Astrocyte of the spinal cord (primary cell): ENCODE measurements around the gene MIEF2.

ENCODE experiments used
- DNase-seq: peaks from one replicate; pipeline ENCODE4 v3.0.0; 2011; ENCODE audit warnings: low read depth, low spot score
- H3K4me3 ChIP-seq: 2 replicates; pipeline ENCODE4 v1.5.1; 2011; ENCODE audit warnings: low read depth, mild to moderate bottlenecking, low read length, moderate library complexity
- in situ Hi-C: cut with HindIII; loops from 2 replicates; pipeline ENCODE4 v1.10.0; 2017; ENCODE audit warnings: low sequenced_read_pairs
- TF ChIP-seq, protein P1 (sequence below): IDR thresholded peaks from 2 replicates; pipeline ENCODE4 v1.5.1; 2012; ENCODE audit warnings: low read depth, mild to moderate bottlenecking, low read length, inconsistent platforms

MIEF2 gene

DNA sequence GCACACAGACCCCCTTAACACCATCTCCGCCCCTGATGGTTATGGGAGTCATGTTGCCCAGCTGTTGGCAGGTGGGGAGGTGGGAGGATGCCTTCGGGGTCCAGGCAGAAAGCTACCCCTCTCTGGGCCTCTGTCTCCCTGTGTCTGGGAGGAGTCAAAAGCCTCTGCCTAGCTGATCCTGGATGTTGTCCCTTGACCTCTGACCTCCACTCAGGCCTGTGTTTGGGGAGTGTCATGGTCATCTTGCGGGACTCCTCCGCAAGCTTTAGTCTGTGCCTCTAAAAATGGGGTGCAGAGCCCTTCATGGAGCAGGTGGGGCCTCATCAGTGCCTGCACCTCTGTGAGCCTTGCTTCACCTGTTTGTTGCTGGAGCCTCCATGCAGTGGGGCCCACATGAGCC is 31.2 kb upstream of the MIEF2 start:
- TF ChIP-seq, protein P1, sequence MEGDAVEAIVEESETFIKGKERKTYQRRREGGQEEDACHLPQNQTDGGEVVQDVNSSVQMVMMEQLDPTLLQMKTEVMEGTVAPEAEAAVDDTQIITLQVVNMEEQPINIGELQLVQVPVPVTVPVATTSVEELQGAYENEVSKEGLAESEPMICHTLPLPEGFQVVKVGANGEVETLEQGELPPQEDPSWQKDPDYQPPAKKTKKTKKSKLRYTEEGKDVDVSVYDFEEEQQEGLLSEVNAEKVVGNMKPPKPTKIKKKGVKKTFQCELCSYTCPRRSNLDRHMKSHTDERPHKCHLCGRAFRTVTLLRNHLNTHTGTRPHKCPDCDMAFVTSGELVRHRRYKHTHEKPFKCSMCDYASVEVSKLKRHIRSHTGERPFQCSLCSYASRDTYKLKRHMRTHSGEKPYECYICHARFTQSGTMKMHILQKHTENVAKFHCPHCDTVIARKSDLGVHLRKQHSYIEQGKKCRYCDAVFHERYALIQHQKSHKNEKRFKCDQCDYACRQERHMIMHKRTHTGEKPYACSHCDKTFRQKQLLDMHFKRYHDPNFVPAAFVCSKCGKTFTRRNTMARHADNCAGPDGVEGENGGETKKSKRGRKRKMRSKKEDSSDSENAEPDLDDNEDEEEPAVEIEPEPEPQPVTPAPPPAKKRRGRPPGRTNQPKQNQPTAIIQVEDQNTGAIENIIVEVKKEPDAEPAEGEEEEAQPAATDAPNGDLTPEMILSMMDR, result no peak
- DNase-seq, result no peak
- in situ Hi-C loops, result no loop called here
- H3K4me3 ChIP-seq, result no peak overlapping the region

DNA sequence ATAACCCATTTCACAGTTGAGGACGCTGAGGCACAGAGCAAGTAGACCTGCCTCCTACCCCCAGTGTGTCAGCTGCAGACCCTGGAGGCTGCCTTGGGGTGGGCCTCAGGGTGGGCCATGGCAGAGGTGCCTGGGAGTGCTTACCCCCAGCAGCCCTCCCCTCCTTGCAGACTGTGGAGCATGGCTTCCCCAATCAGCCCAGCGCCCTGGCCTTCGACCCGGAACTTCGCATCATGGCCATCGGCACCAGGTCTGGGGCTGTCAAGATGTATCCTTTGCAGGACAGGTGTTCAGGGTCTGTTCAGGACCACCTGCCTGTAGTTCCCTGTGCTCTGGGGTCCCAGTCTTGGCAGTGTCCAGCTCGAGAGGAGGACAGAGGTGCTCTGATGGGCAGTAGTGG is 30.7 kb upstream of the MIEF2 start:
- no peak for DNase-seq
- no peak overlapping the region for H3K4me3 ChIP-seq
- in situ Hi-C loops, result no loop called here
- TF ChIP-seq, protein P1, result no peak

DNA sequence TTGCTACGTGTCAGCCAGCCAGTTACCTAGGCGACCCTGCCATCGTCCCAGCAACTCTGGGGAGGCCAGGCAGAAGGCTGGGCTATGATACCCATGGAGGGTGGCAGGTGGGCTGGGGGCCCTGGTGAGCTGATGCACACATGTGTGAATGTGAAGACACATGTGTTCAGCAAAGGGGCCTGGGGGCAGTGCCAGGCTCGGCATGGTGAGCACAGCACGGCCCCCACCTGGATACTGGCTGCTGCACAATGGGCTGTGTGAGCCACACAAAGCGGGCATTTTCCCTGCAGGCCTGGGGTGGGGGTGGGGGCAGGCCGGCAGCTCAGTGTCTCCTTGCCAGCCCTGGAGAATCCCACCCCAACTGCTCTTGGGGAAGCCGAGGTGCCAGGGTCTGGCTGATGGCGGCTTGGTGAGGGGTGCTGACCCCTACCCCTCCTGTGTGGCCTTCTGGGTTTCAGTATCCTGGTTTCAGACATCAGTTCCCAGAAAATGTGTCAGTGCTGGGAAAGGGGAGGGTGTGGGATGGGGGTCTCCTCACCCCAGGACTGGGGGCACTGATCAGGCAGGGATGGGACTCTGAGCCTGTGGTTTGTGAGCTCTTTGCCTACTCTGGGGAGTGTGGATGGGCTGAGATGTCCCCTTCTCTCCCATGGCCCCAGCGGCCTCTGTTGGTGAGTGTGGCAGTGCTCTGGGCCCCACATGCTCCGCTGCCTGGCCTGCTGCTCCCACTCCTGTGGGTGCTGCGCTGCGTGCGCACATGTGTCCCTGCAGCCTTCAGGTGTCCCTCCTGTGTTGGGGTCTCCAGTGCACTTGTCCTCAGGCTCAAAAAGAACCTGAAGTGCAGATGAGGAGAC is 29.9 kb upstream of the MIEF2 start:
- in situ Hi-C loops, result no loop called here
- H3K4me3 ChIP-seq, result no peak overlapping the region
- no peak for DNase-seq
- TF ChIP-seq, protein P1, result no peak

DNA sequence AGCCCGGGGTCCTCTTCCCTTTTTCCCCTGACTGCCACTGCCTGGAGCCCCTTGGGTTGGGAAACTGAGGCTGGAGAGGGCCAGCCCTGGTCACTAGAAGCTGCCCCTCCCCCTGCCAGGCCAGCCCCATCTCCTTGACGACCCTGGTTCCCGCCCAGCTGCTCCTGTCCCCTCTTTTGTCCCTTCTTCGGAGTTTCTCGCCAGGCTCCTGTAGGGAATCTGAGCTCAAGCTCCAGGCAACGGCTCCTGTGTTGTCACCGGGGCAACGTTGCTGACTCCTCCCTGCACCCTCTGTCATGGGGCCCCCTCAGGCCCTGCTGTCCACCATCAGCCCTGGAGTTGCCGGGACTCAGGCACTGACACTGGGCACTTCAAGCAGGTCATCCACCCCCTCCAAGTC is 29.3 kb upstream of the MIEF2 start:
- TF ChIP-seq, protein P1, result no peak
- DNase-seq, result no peak
- no peak overlapping the region for H3K4me3 ChIP-seq
- in situ Hi-C loops, result no loop called here

DNA sequence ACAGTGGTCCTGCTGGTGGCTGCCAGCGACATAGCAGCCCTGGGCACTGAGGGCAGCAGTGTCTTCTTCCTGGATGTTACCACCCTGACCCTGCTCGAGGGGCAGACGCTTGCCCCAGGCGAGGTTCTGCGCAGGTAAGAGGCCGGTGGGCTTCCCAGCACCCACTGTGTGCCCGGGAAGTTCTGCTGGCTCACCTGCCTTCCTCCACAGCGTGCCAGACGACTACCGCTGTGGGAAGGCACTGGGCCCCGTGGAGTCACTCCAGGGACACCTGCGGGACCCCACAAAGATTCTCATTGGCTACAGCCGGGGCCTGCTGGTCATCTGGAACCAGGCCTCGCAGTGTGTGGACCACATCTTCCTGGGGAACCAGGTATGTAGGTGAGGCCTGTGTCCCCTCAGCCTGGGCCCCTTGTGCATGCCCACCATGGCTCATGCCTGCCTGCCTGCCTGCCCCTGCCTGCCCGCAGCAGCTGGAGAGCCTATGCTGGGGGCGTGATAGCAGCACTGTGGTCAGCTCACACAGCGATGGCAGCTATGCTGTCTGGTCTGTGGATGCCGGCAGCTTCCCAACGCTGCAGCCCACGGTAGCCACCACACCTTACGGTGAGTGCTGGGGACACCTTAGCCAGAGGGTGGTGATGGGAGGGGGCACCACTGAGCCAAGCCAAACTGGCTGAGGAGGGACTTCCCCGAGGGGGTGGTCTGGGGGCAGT is 26.5 kb upstream of the MIEF2 start:
- DNase-seq, result no peak
- TF ChIP-seq, protein P1, result no peak
- no peak overlapping the region for H3K4me3 ChIP-seq
- in situ Hi-C loops, result no loop called here

DNA sequence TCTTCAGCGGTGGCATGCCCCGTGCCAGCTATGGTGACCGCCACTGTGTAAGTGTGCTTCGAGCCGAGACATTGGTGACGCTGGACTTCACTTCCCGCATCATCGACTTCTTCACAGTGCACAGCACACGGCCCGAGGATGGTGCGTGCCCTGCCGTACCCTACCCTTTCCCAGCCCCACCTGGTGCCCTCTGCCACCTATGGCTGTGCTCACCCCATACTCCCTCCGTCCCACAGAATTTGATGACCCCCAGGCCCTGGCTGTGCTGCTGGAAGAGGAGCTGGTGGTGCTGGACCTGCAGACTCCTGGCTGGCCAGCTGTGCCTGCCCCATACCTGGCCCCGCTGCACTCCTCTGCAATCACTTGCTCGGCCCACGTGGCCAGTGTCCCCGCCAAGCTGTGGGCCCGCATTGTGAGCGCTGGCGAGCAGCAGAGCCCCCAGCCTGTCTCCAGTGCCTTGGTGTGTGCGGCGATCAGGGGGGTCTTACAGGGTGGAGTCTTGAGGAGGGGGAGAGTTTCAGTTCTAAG is 25.5 kb upstream of the MIEF2 start:
- no peak for DNase-seq

More for the DNA sequence above, 25.5 kb upstream of the MIEF2 start:
- in situ Hi-C loops, result no loop called here
- TF ChIP-seq, protein P1, result no peak
- H3K4me3 ChIP-seq, result no peak overlapping the region
